H9 (cell line): ENCODE results near the gene PARVB. TPM values are rescaled to one million over a fixed set of nuclear protein-coding genes. Genes with fewer than 3 reads are reported as not detected.
A peak's percentile ranks its signal among the peaks of the same experiment; 100 is the strongest.

ENCODE experiments used
- DNase-seq: peaks from one replicate; pipeline ENCODE4 v3.0.0-alpha.2; 2017
- H2AFZ ChIP-seq: one replicate; pipeline ENCODE4 v1.6.1; 2013; ENCODE audit warnings: mild to moderate bottlenecking, low read length, control low read depth, moderate library complexity
- H2AK5ac ChIP-seq: 2 replicates; pipeline ENCODE4 v1.6.1; 2013; ENCODE audit warnings: low read length, control low read depth, mixed read lengths; ENCODE audit not compliant: insufficient read length
- H2BK120ac ChIP-seq: one replicate; pipeline ENCODE4 v1.6.1; 2013; ENCODE audit warnings: low read depth, mild to moderate bottlenecking, low read length, control low read depth, inconsistent platforms; ENCODE audit not compliant: poor library complexity, severe bottlenecking
- H2BK12ac ChIP-seq: 2 replicates; pipeline ENCODE4 v1.6.1; 2013; ENCODE audit warnings: low read length, control low read depth, mixed read lengths, low read depth; ENCODE audit not compliant: insufficient read length
- H2BK15ac ChIP-seq: 2 replicates; pipeline ENCODE4 v1.6.1; 2013; ENCODE audit warnings: low read depth, low read length, control low read depth
- H2BK20ac ChIP-seq: one replicate; pipeline ENCODE4 v1.6.1; 2013; ENCODE audit warnings: low read depth, mild to moderate bottlenecking, low read length, control low read depth, inconsistent platforms; ENCODE audit not compliant: poor library complexity, severe bottlenecking
- H2BK5ac ChIP-seq: 2 replicates; pipeline ENCODE4 v1.6.1; 2013; ENCODE audit warnings: low read length, control low read depth, mixed read lengths; ENCODE audit not compliant: insufficient read length
- H3K14ac ChIP-seq: 2 replicates; pipeline ENCODE4 v1.6.1; 2013; ENCODE audit warnings: low read length, control low read depth; ENCODE audit not compliant: insufficient read depth
- H3K18ac ChIP-seq: 2 replicates; pipeline ENCODE4 v1.6.1; 2013; ENCODE audit warnings: low read depth, mild to moderate bottlenecking, mixed read lengths, low read length, control low read depth; ENCODE audit not compliant: insufficient read length
- H3K23ac ChIP-seq: 2 replicates; pipeline ENCODE4 v1.6.1; 2013; ENCODE audit warnings: low read length, control low read depth, mixed read lengths, low read depth; ENCODE audit not compliant: insufficient read length
- H3K23me2 ChIP-seq: 2 replicates; pipeline ENCODE4 v1.6.1; 2013; ENCODE audit warnings: low read depth, mild to moderate bottlenecking, mixed read lengths, low read length, control low read depth; ENCODE audit not compliant: insufficient read length, poor library complexity, severe bottlenecking
- H3K27ac ChIP-seq: 2 replicates; pipeline ENCODE4 v1.5.1; 2013; ENCODE audit warnings: low read length, control low read depth, mixed read lengths, low read depth; ENCODE audit not compliant: insufficient read length
- H3K27me3 ChIP-seq: 2 replicates; pipeline ENCODE4 v1.6.1; 2013; ENCODE audit warnings: low read length, control low read depth, inconsistent platforms; ENCODE audit not compliant: insufficient read depth
- H3K4ac ChIP-seq: 2 replicates; pipeline ENCODE4 v1.6.1; 2013; ENCODE audit warnings: low read depth, mild to moderate bottlenecking, control low read depth, inconsistent platforms, low read length, moderate library complexity
- H3K4me1 ChIP-seq: 2 replicates; pipeline ENCODE4 v1.6.1; 2013; ENCODE audit warnings: low read length, control low read depth, inconsistent platforms; ENCODE audit not compliant: insufficient read depth
- H3K4me2 ChIP-seq: 2 replicates; pipeline ENCODE4 v1.6.1; 2013; ENCODE audit warnings: low read length, control low read depth, mixed read lengths; ENCODE audit not compliant: insufficient read length, insufficient read depth
- H3K56ac ChIP-seq: 2 replicates; pipeline ENCODE4 v1.6.1; 2013; ENCODE audit warnings: low read depth, mild to moderate bottlenecking, mixed read lengths, low read length, control low read depth; ENCODE audit not compliant: insufficient read length
- H3K79me1 ChIP-seq: 2 replicates; pipeline ENCODE4 v1.6.1; 2013; ENCODE audit warnings: low read depth, mild to moderate bottlenecking, moderate library complexity, low read length, control low read depth, inconsistent platforms; ENCODE audit not compliant: insufficient read depth, poor library complexity, severe bottlenecking
- H3K79me2 ChIP-seq: 2 replicates; pipeline ENCODE4 v1.6.1; 2013; ENCODE audit warnings: low read length, control low read depth, inconsistent platforms; ENCODE audit not compliant: insufficient read depth
- H3K9ac ChIP-seq: 2 replicates; pipeline ENCODE4 v1.6.1; 2013; ENCODE audit warnings: low read length, control low read depth, mixed read lengths; ENCODE audit not compliant: insufficient read length; ENCODE audit errors: extremely low read depth
- H3K9me3 ChIP-seq: one replicate; pipeline ENCODE4 v1.6.1; 2013; ENCODE audit warnings: low read depth, low read length, inconsistent platforms; ENCODE audit not compliant: control insufficient read depth
- H3T11ph ChIP-seq: one replicate; pipeline ENCODE4 v1.6.1; 2013; ENCODE audit warnings: mild to moderate bottlenecking, low read length, control low read depth, inconsistent platforms
- H4K20me1 ChIP-seq: one replicate; pipeline ENCODE4 v1.6.1; 2013; ENCODE audit not compliant: control insufficient read depth, insufficient read length, insufficient read depth
- H4K5ac ChIP-seq: 2 replicates; pipeline ENCODE4 v1.6.1; 2013; ENCODE audit warnings: low read depth, mild to moderate bottlenecking, mixed read lengths, low read length, control low read depth; ENCODE audit not compliant: insufficient read length
- H4K8ac ChIP-seq: replicated peaks from 2 replicates; pipeline ENCODE4 v1.6.1; 2013; ENCODE audit warnings: low read length, control low read depth, mixed read lengths, low read depth; ENCODE audit not compliant: insufficient read length
- H4K91ac ChIP-seq: 2 replicates; pipeline ENCODE4 v1.6.1; 2013; ENCODE audit warnings: low read depth, mild to moderate bottlenecking, moderate library complexity, mixed read lengths, low read length, control low read depth; ENCODE audit not compliant: insufficient read length
- H3K27ac Mint-ChIP-seq, 3 experiments: 2 replicates in 2 of 3; 3 replicates in 1 of 3; pipeline ENCODE4 v1.8.0; 2020 to 2021; ENCODE audit warnings: mixed read lengths in 3 of 3, mild to moderate bottlenecking in 1 of 3, moderate library complexity in 1 of 3
- H3K27me3 Mint-ChIP-seq: 2 replicates; pipeline ENCODE4 v1.8.0; 2021; ENCODE audit warnings: low read depth, mild to moderate bottlenecking, moderate library complexity, mixed read lengths
- H3K36me3 Mint-ChIP-seq, 3 experiments: 2 replicates in 2 of 3; 3 replicates in 1 of 3; pipeline ENCODE4 v1.8.0; 2020 to 2021; ENCODE audit warnings: low read depth in 3 of 3, mixed read lengths in 3 of 3; ENCODE audit not compliant: insufficient read depth in 1 of 3
- H3K4me1 Mint-ChIP-seq, 2 experiments: 2 replicates each; pipeline ENCODE4 v1.8.0; 2020; ENCODE audit warnings: mixed read lengths in 2 of 2
- H3K4me3 Mint-ChIP-seq, 2 experiments: 2 replicates in 1 of 2; 3 replicates in 1 of 2; pipeline ENCODE4 v1.8.0; 2020 to 2021; ENCODE audit warnings: mild to moderate bottlenecking in 2 of 2, mixed read lengths in 2 of 2, moderate library complexity in 1 of 2
- H3K9me3 Mint-ChIP-seq, 2 experiments: 2 replicates in 1 of 2; 3 replicates in 1 of 2; pipeline ENCODE4 v1.8.0; 2020; ENCODE audit warnings: mild to moderate bottlenecking in 2 of 2, mixed read lengths in 2 of 2, moderate library complexity in 1 of 2
- CTCF ChIP-seq: fragments of 200-600 bp; sonication (generic); conservative IDR thresholded peaks from 3 replicates; pipeline ENCODE4 v1.8.0; 2021; ENCODE audit warnings: antibody characterized with exemption, mild to moderate bottlenecking
- WGBS: extraction: QIAGEN DNeasy Blood & Tissue Kit; methylation state at CpG from one replicate; pipeline ENCODE4 v1.1.7; 2013; ENCODE audit warnings: missing lambda C conversion rate, low lambda C conversion rate, mixed read lengths; ENCODE audit not compliant: insufficient read length; ENCODE audit errors: extremely low coverage; 5-methylcytosine and 5-hydroxymethylcytosine counted together
- total RNA-seq: library from RNA; stranded (reverse); gene quantifications from 2 replicates; pipeline ENCODE4 v1.2.1, GENCODE V29; 2021

PARVB gene
- total RNA-seq, 1 experiment from 2014 or later = 15.6 TPM

- no peak overlapping the region for H2AFZ ChIP-seq
These were observed 157.2 kb downstream of the PARVB start for GRCh38 chr22:44181033-44181911.

More at GRCh38 chr22:44181033-44181911, 157.2 kb downstream of the PARVB start:
- Histone ChIP-seq H4K5ac (no peak overlapping the region), H3K27me3 (no peaks in the 10 kb centered on the region), H4K8ac (no peak overlapping the region), H3K23me2 (no peaks in the 10 kb centered on the region), H3K18ac (no peak overlapping the region), H3K27ac (no peak overlapping the region), H3K56ac (no peak overlapping the region), H3K9ac (no peak overlapping the region), H3T11ph (no peak overlapping the region), H3K4me1 (no peaks in the 10 kb centered on the region), H2BK20ac (no peak overlapping the region), H3K9me3 (no peaks in the 10 kb centered on the region), H4K91ac (no peak overlapping the region), H3K4ac (no peak overlapping the region), H3K79me2 (no peaks in the 10 kb centered on the region), H2BK15ac (no peak overlapping the region), H2BK120ac (no peak overlapping the region), H4K20me1 (no peaks in the 10 kb centered on the region), H2BK12ac (no peak overlapping the region), H2BK5ac (no peak overlapping the region), H3K23ac (no peak overlapping the region), H3K79me1 (no peaks in the 10 kb centered on the region), H2AK5ac (no peak overlapping the region), H3K14ac (no peak overlapping the region), H3K4me2 (no peak overlapping the region)
- Mint-ChIP-seq H3K36me3 (no peaks in the 10 kb centered on the region), H3K4me1 (peaks cover 14 to 23% of the 10 kb centered on the region in 2 experiments), H3K9me3 (no peaks in the 10 kb centered on the region), H3K4me3 (no peak overlapping the region), H3K27me3 (peaks cover 2% of the 10 kb centered on the region; the same call in 1 of the 2 replicates), H3K27ac (peak overlapping the region in 1 of 3 experiments; percentile 51; a peak in 3 of 7 replicates)
- WGBS = no CpG with 5 or more reads among the region's 40 CpGs
- no peak for TF ChIP-seq CTCF
- no peak for DNase-seq
